H1 (cell line): ENCODE measurements around the gene FKBP8. TPM values are rescaled to one million over a fixed set of nuclear protein-coding genes. Genes with fewer than 3 reads are reported as not detected.

Experiments
- CTCF ChIA-PET: fragments of 300-600 bp; sonication (Branson Sonifier 250); formaldehyde crosslinking; loops from one replicate; lab custom pipeline; 2021; ENCODE audit not compliant: partially characterized antibody; lab: Charles Lee
- POLR2A ChIA-PET: fragments of 300-600 bp; sonication (Branson Sonifier 250); formaldehyde crosslinking; loops from one replicate; lab custom pipeline; 2021; ENCODE audit warnings: inconsistent platforms; ENCODE audit not compliant: partially characterized antibody; lab: Charles Lee
- DNase-seq, 2 experiments: peaks; one replicate each; pipeline versions ENCODE4 v3.0.0 to v3.0.0-alpha.2; 2010 to 2022; ENCODE audit warnings: low spot score in 2 of 2, low read depth in 1 of 2, mixed read lengths in 1 of 2
- FAIRE-seq: peaks from 2 replicates; lab custom pipeline; 2011; peaks lifted over from hg19 to GRCh38; lab: Jason Lieb, UNC
- H2AFZ ChIP-seq: 2 replicates; pipeline ENCODE4 v1.8.1; 2012; ENCODE audit warnings: low read length, inconsistent platforms
- H2AK5ac ChIP-seq: 2 replicates; pipeline ENCODE4 v1.6.1; 2013; ENCODE audit warnings: low read depth, low read length
- H2BK120ac ChIP-seq: replicated peaks from 2 replicates; pipeline ENCODE3; 2013; ENCODE audit warnings: low read depth, low read length, inconsistent platforms
- H2BK12ac ChIP-seq: 2 replicates; pipeline ENCODE4 v1.6.1; 2013; ENCODE audit warnings: low read depth, low read length
- H2BK15ac ChIP-seq: 2 replicates; pipeline ENCODE4 v1.6.1; 2013; ENCODE audit warnings: low read length
- H2BK20ac ChIP-seq: 2 replicates; pipeline ENCODE4 v1.6.1; 2013; ENCODE audit warnings: low read length
- H2BK5ac ChIP-seq: 2 replicates; pipeline ENCODE4 v1.6.1; 2013; ENCODE audit warnings: low read depth, low read length
- H3K14ac ChIP-seq: 2 replicates; pipeline ENCODE4 v1.6.1; 2013; ENCODE audit warnings: inconsistent platforms; ENCODE audit not compliant: insufficient read length
- H3K18ac ChIP-seq: 2 replicates; pipeline ENCODE4 v1.6.1; 2013; ENCODE audit warnings: low read length; ENCODE audit errors: extremely low read depth
- H3K23ac ChIP-seq: 2 replicates; pipeline ENCODE4 v1.6.1; 2013; ENCODE audit warnings: inconsistent platforms; ENCODE audit not compliant: insufficient read length
- H3K23me2 ChIP-seq: 2 replicates; pipeline ENCODE4 v1.6.1; 2013; ENCODE audit warnings: low read depth, low read length
- H3K27ac ChIP-seq: 2 replicates; pipeline ENCODE4 v1.6.1; 2011; ENCODE audit warnings: low read depth, low read length, inconsistent platforms
- H3K27me3 ChIP-seq, 4 experiments: replicated peaks in 1 of 4; 1 replicate in 1 of 4; 2 replicates in 3 of 4; pipeline versions ENCODE4 v1.6.1 to v1.8.1; 2011 to 2013; ENCODE audit warnings: low read length in 3 of 4, mild to moderate bottlenecking in 3 of 4, inconsistent platforms in 2 of 4, mixed read lengths in 2 of 4, moderate library complexity in 1 of 4; ENCODE audit not compliant: control insufficient read depth in 3 of 4, insufficient read depth in 3 of 4; ENCODE audit errors: extremely low read depth in 1 of 4
- H3K36me3 ChIP-seq, 4 experiments: 2 replicates each; pipeline versions ENCODE4 v1.6.1 to v1.8.1; 2011 to 2013; ENCODE audit warnings: mild to moderate bottlenecking in 4 of 4, low read length in 3 of 4, moderate library complexity in 2 of 4, control low read depth in 1 of 4, inconsistent platforms in 1 of 4; ENCODE audit not compliant: insufficient read depth in 4 of 4, control insufficient read depth in 2 of 4
- H3K4ac ChIP-seq: replicated peaks from 2 replicates; pipeline ENCODE3; 2013; ENCODE audit warnings: low read length, low read depth, mixed read lengths, inconsistent platforms; ENCODE audit not compliant: insufficient read length
- H3K4me1 ChIP-seq, 4 experiments: replicated peaks in 1 of 4; 1 replicate in 1 of 4; 2 replicates in 3 of 4; pipeline versions ENCODE4 v1.6.1 to v1.8.1; 2011 to 2013; ENCODE audit warnings: low read length in 3 of 4, inconsistent platforms in 2 of 4, mixed read lengths in 1 of 4; ENCODE audit not compliant: insufficient read depth in 4 of 4, control insufficient read depth in 3 of 4
- H3K4me2 ChIP-seq, 2 experiments: 2 replicates each; pipeline versions ENCODE4 v1.6.1 to v1.8.1; 2011 to 2013; ENCODE audit warnings: low read depth in 2 of 2, low read length in 2 of 2, control low read depth in 1 of 2, inconsistent platforms in 1 of 2, mild to moderate bottlenecking in 1 of 2; ENCODE audit not compliant: insufficient read depth in 1 of 2
- H3K4me3 ChIP-seq, 4 experiments: fragments of 200-600, 300-600 bp in 1 of 4; sonication (generic), shearing (Covaris generic), sonication (Bioruptor Twin) in 1 of 4; 2 replicates each; pipeline versions ENCODE4 v1.5.1 to v1.8.1; 2011 to 2016; ENCODE audit warnings: low read length in 4 of 4, low read depth in 3 of 4, control low read depth in 2 of 4, inconsistent platforms in 2 of 4, mild to moderate bottlenecking in 2 of 4, mixed read lengths in 1 of 4, moderate library complexity in 1 of 4; ENCODE audit not compliant: insufficient read depth in 2 of 4; ENCODE audit errors: extremely low read depth in 1 of 4
- H3K56ac ChIP-seq: replicated peaks from 2 replicates; pipeline ENCODE3; 2013; ENCODE audit warnings: low read depth, mild to moderate bottlenecking, mixed read lengths, low read length, inconsistent platforms; ENCODE audit not compliant: insufficient read length
- H3K79me1 ChIP-seq: 2 replicates; pipeline ENCODE4 v1.6.1; 2013; ENCODE audit warnings: low read depth, low read length, control low read depth
- H3K79me2 ChIP-seq, 2 experiments: 2 replicates each; pipeline versions ENCODE4 v1.6.1 to v1.8.1; 2012 to 2013; ENCODE audit warnings: low read length in 2 of 2, mild to moderate bottlenecking in 2 of 2, inconsistent platforms in 1 of 2; ENCODE audit not compliant: insufficient read depth in 2 of 2, control insufficient read depth in 1 of 2
- H3K9ac ChIP-seq, 4 experiments: replicated peaks in 1 of 4; 1 replicate in 1 of 4; 2 replicates in 3 of 4; pipeline versions ENCODE4 v1.6.1 to v1.8.1; 2011 to 2013; ENCODE audit warnings: low read depth in 3 of 4, low read length in 3 of 4, control low read depth in 2 of 4, mild to moderate bottlenecking in 2 of 4, moderate library complexity in 2 of 4, inconsistent platforms in 1 of 4; ENCODE audit errors: extremely low read depth in 1 of 4
- H3K9me3 ChIP-seq, 2 experiments: 2 replicates each; pipeline versions ENCODE4 v1.6.1 to v1.8.1; 2012 to 2013; ENCODE audit warnings: mild to moderate bottlenecking in 2 of 2, moderate library complexity in 2 of 2, control low read depth in 1 of 2, inconsistent platforms in 1 of 2, low read depth in 1 of 2, low read length in 1 of 2, mixed read lengths in 1 of 2; ENCODE audit not compliant: insufficient read depth in 2 of 2
- H4K20me1 ChIP-seq, 2 experiments: replicated peaks in 1 of 2; 2 replicates each; pipeline versions ENCODE3 to v1.8.1; 2011 to 2013; ENCODE audit warnings: inconsistent platforms in 2 of 2, low read length in 2 of 2, mild to moderate bottlenecking in 1 of 2; ENCODE audit not compliant: insufficient read depth in 2 of 2, control insufficient read depth in 1 of 2
- H4K5ac ChIP-seq: 2 replicates; pipeline ENCODE4 v1.6.1; 2013; ENCODE audit warnings: low read length, low read depth, mixed read lengths, inconsistent platforms; ENCODE audit not compliant: insufficient read length
- H4K8ac ChIP-seq: 2 replicates; pipeline ENCODE4 v1.8.0; 2013; ENCODE audit warnings: mild to moderate bottlenecking, moderate library complexity, low read length, inconsistent platforms; ENCODE audit not compliant: insufficient read depth; ENCODE audit errors: extremely low read depth
- H4K91ac ChIP-seq: replicated peaks from 2 replicates; pipeline ENCODE3; 2013; ENCODE audit warnings: low read length, mixed read lengths, inconsistent platforms; ENCODE audit not compliant: insufficient read length
- BCL11A ChIP-seq, 2 experiments: IDR thresholded peaks; one replicate each; pipeline ENCODE4 v1.6.1; 2011; ENCODE audit warnings: low read depth in 2 of 2, low read length in 2 of 2, mild to moderate bottlenecking in 2 of 2
- GABPA ChIP-seq: IDR thresholded peaks from 2 replicates; pipeline ENCODE4 v1.6.1; 2011; ENCODE audit warnings: mild to moderate bottlenecking, low read length, moderate library complexity, borderline replicate concordance; ENCODE audit not compliant: insufficient read depth
- KDM4A ChIP-seq: IDR thresholded peaks from one replicate; pipeline ENCODE4 v1.7.1; 2012; ENCODE audit warnings: low read depth, mild to moderate bottlenecking, moderate library complexity, low read length, inconsistent platforms; ENCODE audit not compliant: severe bottlenecking
- PHF8 ChIP-seq: fragments of 200-600 bp; sonication (generic); conservative IDR thresholded peaks from 2 replicates; pipeline ENCODE4 v1.7.1; 2012; ENCODE audit warnings: low read depth, mild to moderate bottlenecking, inconsistent platforms, low read length, moderate library complexity
- POLR2A ChIP-seq, 2 experiments: IDR thresholded peaks; 1 replicate in 1 of 2; 2 replicates in 1 of 2; pipeline ENCODE4 v1.6.1; 2011; ENCODE audit warnings: low read depth in 2 of 2, low read length in 2 of 2, mild to moderate bottlenecking in 2 of 2; ENCODE audit errors: control extremely low read depth in 1 of 2
- POLR2AphosphoS5 ChIP-seq: IDR thresholded peaks from 2 replicates; pipeline ENCODE4 v1.6.1; 2011; ENCODE audit warnings: low read depth, low read length
- RBBP5 ChIP-seq: IDR thresholded peaks from 2 replicates; pipeline ENCODE4 v1.7.1; 2012; ENCODE audit warnings: low read depth, mild to moderate bottlenecking, inconsistent platforms, low read length, moderate library complexity, borderline replicate concordance
- RFX5 ChIP-seq: IDR thresholded peaks from 2 replicates; pipeline ENCODE4 v1.6.1; 2011; ENCODE audit warnings: low read depth, low read length, improper control_type of control experiment, borderline replicate concordance
- RXRA ChIP-seq: IDR thresholded peaks from 2 replicates; pipeline ENCODE4 v1.6.1; 2011; ENCODE audit warnings: low read depth, mild to moderate bottlenecking, low read length, moderate library complexity; ENCODE audit not compliant: insufficient read depth
- SP4 ChIP-seq: IDR thresholded peaks from 2 replicates; pipeline ENCODE4 v1.6.1; 2012; ENCODE audit warnings: low read length, inconsistent platforms
- SRF ChIP-seq: IDR thresholded peaks from 2 replicates; pipeline ENCODE4 v1.6.1; 2011; ENCODE audit warnings: mild to moderate bottlenecking, low read depth, low read length, moderate library complexity
- TAF7 ChIP-seq: optimal IDR thresholded peaks from 2 replicates; pipeline ENCODE3; 2011; ENCODE audit warnings: low read depth, mild to moderate bottlenecking, inconsistent platforms, low read length, moderate library complexity, borderline replicate concordance
- TCF12 ChIP-seq: IDR thresholded peaks from 2 replicates; pipeline ENCODE4 v1.6.1; 2011; ENCODE audit warnings: low read depth, mild to moderate bottlenecking, low read length
- WGBS, 2 experiments: shearing (Covaris generic) in 1 of 2; methylation state at CpG; one replicate each; pipeline versions ENCODE4 v1.1.6 to v1.1.7; 2013 to 2015; ENCODE audit warnings: low lambda C conversion rate in 2 of 2, mixed read lengths in 2 of 2, inconsistent platforms in 1 of 2, low coverage in 1 of 2, missing lambda C conversion rate in 1 of 2; ENCODE audit not compliant: insufficient replicate concordance in 2 of 2, insufficient coverage in 1 of 2, insufficient read length in 1 of 2; ENCODE audit errors: extremely low coverage in 1 of 2, missing lambda C conversion rate in 1 of 2; 5-methylcytosine and 5-hydroxymethylcytosine counted together
- polyA plus RNA-seq, 7 experiments: library from polyadenylated mRNA; depleted of rRNA in 3 of 7; stranded (reverse) in 5 of 7; unstranded in 2 of 7; fragments of >200 nt in 5 of 7; fragments of 200-250 nt in 2 of 7; gene quantifications; 1 replicate in 5 of 7; 2 replicates in 1 of 7; 4 replicates in 1 of 7; pipeline versions ENCODE4 v1.2.1 to v1.2.3, GENCODE V29; 2011 to 2013; ENCODE audit warnings: missing spikeins in 2 of 7, mixed read lengths in 2 of 7
- total RNA-seq: library from RNA; stranded (reverse); fragmentation: NEBNext Ultra II Directional; extraction: Animal tissue kit (Norgen Biotek cat#: 25700); gene quantifications from 2 replicates; pipeline ENCODE4 v1.2.1, GENCODE V29; 2021
- TF ChIP-seq, protein P1 (sequence below): IDR thresholded peaks from 2 replicates; pipeline ENCODE4 v1.6.1; 2011; ENCODE audit warnings: low read length, improper control_type of control experiment

FKBP8 gene
- total and polyA plus RNA-seq, 2 of the 8 experiments (the other 6 are each of a cell fraction or from before 2014, with no cell fraction given), result 264 to 309 TPM

DNA sequence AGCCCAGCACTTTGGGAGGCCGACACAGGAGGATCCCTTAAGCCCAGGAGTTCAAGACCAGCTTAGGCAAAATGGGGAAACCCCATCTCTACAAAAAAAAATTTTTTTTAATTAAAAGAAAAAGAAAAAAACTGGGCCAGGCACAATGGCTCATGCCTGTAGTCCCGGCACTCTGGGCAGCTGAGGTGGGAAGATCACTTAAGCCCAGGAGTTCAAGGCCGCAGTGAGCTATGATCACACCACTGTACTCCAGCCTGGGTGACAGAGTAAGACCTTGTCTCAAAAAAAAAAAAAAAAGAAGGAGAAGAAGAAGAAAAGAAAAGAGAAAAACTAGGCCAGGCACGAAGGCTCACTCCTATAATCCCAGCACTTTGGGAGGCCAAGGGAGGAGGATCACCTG lies 25.8 kb downstream of the FKBP8 start:
- H2AFZ ChIP-seq, result no peak overlapping the region
- no peak overlapping the region for H3K56ac ChIP-seq
- no peaks in the 10 kb centered on the region for H3K36me3 ChIP-seq
- H3K14ac ChIP-seq, result no peak overlapping the region
- WGBS, 2 experiments, result 85% methylated on average over 3 of the region's 4 CpGs; no CpG with 5 or more reads in 1 of the 2 experiments
- no peak overlapping the region for H3K18ac ChIP-seq
- H3K79me2 ChIP-seq, result peaks cover 0 to 64% of the 10 kb centered on the region in 2 experiments; a peak in 2 of 4 replicates
- H2BK120ac ChIP-seq, result no peak overlapping the region
- no peak overlapping the region for H3K9ac ChIP-seq
- no peak overlapping the region for H4K8ac ChIP-seq
- peaks cover 22% of the 10 kb centered on the region for H3K79me1 ChIP-seq
- no peak overlapping the region for H4K5ac ChIP-seq
- no peak overlapping the region for H2BK5ac ChIP-seq
- H2AK5ac ChIP-seq, result no peak overlapping the region
- no peak overlapping the region for H2BK20ac ChIP-seq
- H3K9me3 ChIP-seq, result no peaks in the 10 kb centered on the region
- no peak for DNase-seq
- no peak overlapping the region for H3K4me3 ChIP-seq
- no peak for FAIRE-seq
- no peaks in the 10 kb centered on the region for H3K27me3 ChIP-seq
- ChIA-PET POLR2A (interaction anchor here (1.2 kb wide), 1 partner anchor 40 kb away, joined by 3 read pairs; the partner anchor contains the start of gene KXD1), CTCF (interaction anchor here (1.2 to 32.9 kb wide), 5 partner anchors 10 to 70 kb away, joined by 3 to 458 read pairs (median 14); no protein-coding TSS in a partner anchor)
- H3K4ac ChIP-seq, result no peak overlapping the region
- H3K27ac ChIP-seq, result no peak overlapping the region
- peaks cover 0 to 6% (median 2%) of the 10 kb centered on the region in 4 experiments; a peak in 5 of 7 replicates for H3K4me1 ChIP-seq
- H3K23me2 ChIP-seq, result peaks cover 10% of the 10 kb centered on the region; the same call in 1 of the 2 replicates
- H4K91ac ChIP-seq, result no peak overlapping the region
- H2BK15ac ChIP-seq, result no peak overlapping the region
- no peak overlapping the region for H3K23ac ChIP-seq
- H3K4me2 ChIP-seq, result no peak overlapping the region
- H2BK12ac ChIP-seq, result no peak overlapping the region
- peaks cover 17 to 32% of the 10 kb centered on the region in 2 experiments for H4K20me1 ChIP-seq
- TF ChIP-seq KDM4A (no peak), TCF12 (no peak), SRF (no peak), RBBP5 (no peak), BCL11A (IDR thresholded peaks at IDR 0.05; ENCODE audit: low read depth in 2 of 2, low read length in 2 of 2) (no peak), POLR2AphosphoS5 (no peak), GABPA (no peak), SP4 (no peak), POLR2A (IDR thresholded peaks at IDR 0.05; ENCODE audit: control extremely low read depth in 1 of 2, low read depth in 2 of 2, low read length in 2 of 2) (no peak), PHF8 (no peak), RFX5 (no peak), RXRA (no peak), TAF7 (no peak)
- TF ChIP-seq, protein P1, sequence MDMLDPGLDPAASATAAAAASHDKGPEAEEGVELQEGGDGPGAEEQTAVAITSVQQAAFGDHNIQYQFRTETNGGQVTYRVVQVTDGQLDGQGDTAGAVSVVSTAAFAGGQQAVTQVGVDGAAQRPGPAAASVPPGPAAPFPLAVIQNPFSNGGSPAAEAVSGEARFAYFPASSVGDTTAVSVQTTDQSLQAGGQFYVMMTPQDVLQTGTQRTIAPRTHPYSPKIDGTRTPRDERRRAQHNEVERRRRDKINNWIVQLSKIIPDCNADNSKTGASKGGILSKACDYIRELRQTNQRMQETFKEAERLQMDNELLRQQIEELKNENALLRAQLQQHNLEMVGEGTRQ, result no peak
